LNCAP (cell line): ENCODE results near the gene IFNE.

Experiments used
- TF ChIP-seq, protein P1 (sequence below): fragments of 450-650 bp; IDR thresholded peaks from 2 replicates; pipeline ENCODE4 v1.5.1; 2017; ENCODE audit warnings: mild to moderate bottlenecking

IFNE gene

DNA sequence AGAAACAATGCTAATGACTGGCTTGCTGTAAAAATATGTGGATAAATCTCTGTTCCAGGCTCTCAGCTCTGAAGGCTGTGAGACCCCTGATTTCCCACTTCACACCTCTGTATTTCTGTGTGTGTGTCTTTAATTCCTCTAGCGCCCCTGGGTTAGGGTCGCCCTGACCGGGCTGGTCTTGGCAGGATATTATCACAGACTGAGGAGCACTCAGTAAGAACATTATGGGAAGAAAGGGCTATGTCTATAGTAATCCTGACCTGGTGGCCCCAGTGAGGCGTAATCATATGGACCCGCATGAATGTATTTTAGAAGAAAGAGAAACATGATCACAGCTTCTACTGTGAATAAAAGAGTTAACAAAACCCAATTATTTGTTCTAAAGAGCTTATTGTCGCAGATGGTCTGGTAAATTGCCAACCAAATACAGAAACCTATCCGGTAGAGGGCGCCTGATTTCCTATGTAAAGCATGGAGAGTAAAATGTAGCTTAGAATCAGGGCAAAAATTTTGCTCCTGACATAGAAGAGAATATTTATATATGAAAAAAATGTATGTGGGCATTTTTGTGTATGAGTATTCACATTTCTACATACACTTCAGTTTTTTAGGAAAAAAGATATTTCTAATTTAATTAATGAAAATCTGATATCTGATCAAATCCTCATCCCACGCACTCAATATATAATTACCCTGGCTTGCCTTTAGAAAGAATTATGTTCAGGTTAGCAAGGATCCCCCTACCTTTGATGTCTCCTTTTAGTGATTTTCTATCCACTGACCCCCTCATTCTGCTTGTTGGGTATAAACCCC lies 47.7 kb downstream of the IFNE start:
- TF ChIP-seq, protein P1, sequence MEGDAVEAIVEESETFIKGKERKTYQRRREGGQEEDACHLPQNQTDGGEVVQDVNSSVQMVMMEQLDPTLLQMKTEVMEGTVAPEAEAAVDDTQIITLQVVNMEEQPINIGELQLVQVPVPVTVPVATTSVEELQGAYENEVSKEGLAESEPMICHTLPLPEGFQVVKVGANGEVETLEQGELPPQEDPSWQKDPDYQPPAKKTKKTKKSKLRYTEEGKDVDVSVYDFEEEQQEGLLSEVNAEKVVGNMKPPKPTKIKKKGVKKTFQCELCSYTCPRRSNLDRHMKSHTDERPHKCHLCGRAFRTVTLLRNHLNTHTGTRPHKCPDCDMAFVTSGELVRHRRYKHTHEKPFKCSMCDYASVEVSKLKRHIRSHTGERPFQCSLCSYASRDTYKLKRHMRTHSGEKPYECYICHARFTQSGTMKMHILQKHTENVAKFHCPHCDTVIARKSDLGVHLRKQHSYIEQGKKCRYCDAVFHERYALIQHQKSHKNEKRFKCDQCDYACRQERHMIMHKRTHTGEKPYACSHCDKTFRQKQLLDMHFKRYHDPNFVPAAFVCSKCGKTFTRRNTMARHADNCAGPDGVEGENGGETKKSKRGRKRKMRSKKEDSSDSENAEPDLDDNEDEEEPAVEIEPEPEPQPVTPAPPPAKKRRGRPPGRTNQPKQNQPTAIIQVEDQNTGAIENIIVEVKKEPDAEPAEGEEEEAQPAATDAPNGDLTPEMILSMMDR = peak; percentile 77

DNA sequence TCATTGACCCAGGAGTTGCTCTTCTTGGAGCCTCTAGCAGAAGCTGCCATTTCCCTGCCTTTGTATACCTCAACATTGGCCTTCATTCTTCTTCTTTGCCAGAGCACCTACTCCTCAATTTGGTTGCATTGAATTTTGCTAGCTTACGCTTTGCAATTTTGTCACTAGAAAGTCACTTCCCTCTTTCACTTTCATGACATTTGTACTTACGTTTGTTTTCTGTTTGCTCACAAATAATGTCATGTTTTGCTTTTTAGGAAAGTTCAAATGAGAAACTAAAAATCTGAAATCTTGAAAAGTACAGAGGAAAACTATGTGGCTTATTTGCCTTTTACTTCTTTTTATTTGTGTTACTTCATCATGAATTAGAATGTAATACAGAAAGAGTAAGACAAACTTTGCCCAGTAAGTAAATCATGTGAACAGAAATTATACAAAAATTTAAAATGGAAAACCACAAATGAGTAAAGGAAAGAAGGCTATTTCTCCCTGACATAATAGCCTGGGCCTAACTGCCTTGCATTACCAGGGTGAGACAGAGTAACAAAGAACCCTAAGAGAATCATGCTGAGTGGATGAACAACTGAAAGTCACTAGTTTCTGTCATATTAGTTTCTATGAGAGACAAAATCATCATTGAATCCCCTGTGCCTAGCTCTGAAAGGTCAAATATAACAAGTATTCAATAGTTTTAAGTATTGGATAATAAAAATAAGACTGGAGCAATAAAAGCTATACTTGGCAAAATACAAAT lies 49.3 kb downstream of the IFNE start:
- TF ChIP-seq, protein P1 = no peak
